Activated CD8-positive, alpha-beta T cell treated with anti-CD3 and anti-CD28 coated beads for 36 hours (primary cell): ENCODE measurements around the gene PLEKHA4. TPM values are rescaled to one million over a fixed set of nuclear protein-coding genes. Genes with fewer than 3 reads are reported as not detected.
"Not testable (repeated sequence)": the region's sequence is repeated elsewhere in the genome, so short reads cannot be mapped to it uniquely, and the experiment has no call there.

Experiments used
- ATAC-seq: fragments of 200-7000 bp; cut with Tn5 transposase; one replicate; pipeline ENCODE4 v1.10.0; 2021; ENCODE audit warnings: mild to moderate bottlenecking, moderate library complexity
- CTCF ChIA-PET: fragments of 350-600 bp; sonication (Branson Sonifier 250); formaldehyde crosslinking; loops from one replicate; lab custom pipeline; 2021; ENCODE audit warnings: antibody characterized with exemption; lab: Charles Lee
- POLR2A ChIA-PET: fragments of 350-600 bp; sonication (Branson Sonifier 250); formaldehyde crosslinking; loops from one replicate; lab custom pipeline; 2021; ENCODE audit warnings: antibody characterized with exemption; lab: Charles Lee
- DNase-seq: peaks from one replicate; pipeline ENCODE4 v3.0.0-alpha.2; 2020
- H3K27ac Mint-ChIP-seq: one replicate; pipeline ENCODE4 v1.8.0; 2021; ENCODE audit warnings: mild to moderate bottlenecking, mixed read lengths
- H3K27me3 Mint-ChIP-seq: one replicate; pipeline ENCODE4 v1.8.0; 2021; ENCODE audit warnings: mixed read lengths
- H3K36me3 Mint-ChIP-seq: one replicate; pipeline ENCODE4 v1.8.0; 2021; ENCODE audit warnings: low read depth, mixed read lengths
- H3K4me1 Mint-ChIP-seq: one replicate; pipeline ENCODE4 v1.8.0; 2021; ENCODE audit warnings: low read depth, mixed read lengths
- H3K4me3 Mint-ChIP-seq: one replicate; pipeline ENCODE4 v1.8.0; 2021; ENCODE audit warnings: mild to moderate bottlenecking, moderate library complexity, mixed read lengths
- H3K9me3 Mint-ChIP-seq: one replicate; pipeline ENCODE4 v1.8.0; 2021; ENCODE audit warnings: mixed read lengths
- CTCF ChIP-seq: fragments of 200-600 bp; IDR thresholded peaks from one replicate; pipeline ENCODE4 v1.8.0; 2022; ENCODE audit warnings: antibody characterized with exemption, mild to moderate bottlenecking
- intact Hi-C: fragments of 100-400 bp; cut with micrococcal nuclease; formaldehyde crosslinking; loops from one replicate; pipeline ENCODE4 v1.10.0; 2022
- total RNA-seq, 2 experiments: library from RNA; stranded (reverse); gene quantifications; one replicate each; pipeline ENCODE4 v1.2.3, GENCODE V29; 2021

Gene PLEKHA4
- total RNA-seq, 2 experiments from 2014 or later = 9.4 to 9.7 TPM

GRCh38 chr19:48887861-48888612 is 19.6 kb upstream of the PLEKHA4 start:
- H3K9me3 Mint-ChIP-seq = no peaks in the 10 kb centered on the region
- no peak overlapping the region for H3K4me3 Mint-ChIP-seq
- DNase-seq (no peak), ATAC-seq (no peak)
- no peak for TF ChIP-seq CTCF
- H3K36me3 Mint-ChIP-seq = no peaks in the 10 kb centered on the region
- H3K27me3 Mint-ChIP-seq = peaks cover 7% of the 10 kb centered on the region
- POLR2A ChIA-PET = interaction anchor here (1.0 kb wide), 1 partner anchor 9 kb away, joined by 4 read pairs; no protein-coding TSS in a partner anchor
- H3K4me1 Mint-ChIP-seq = no peaks in the 10 kb centered on the region
- CTCF ChIA-PET = interaction anchor here (0.9 to 1.0 kb wide), 2 partner anchors 83 to 105 kb away, joined by 3 to 4 read pairs; partner anchors contain the start of genes GYS1 and RUVBL2
- intact Hi-C loops = no loop called here
- no peak overlapping the region for H3K27ac Mint-ChIP-seq

- Mint-ChIP-seq H3K36me3 (peaks cover under 1% of the 10 kb centered on the region), H3K27me3 (no peaks in the 10 kb centered on the region), H3K9me3 (no peaks in the 10 kb centered on the region), H3K4me1 (peaks cover 1% of the 10 kb centered on the region), H3K27ac (no peak overlapping the region), H3K4me3 (no peak overlapping the region)
- DNase-seq = no peak
- POLR2A ChIA-PET = no interaction called here
- CTCF ChIA-PET = no interaction called here
- intact Hi-C loops = no loop called here
- no peak for ATAC-seq
- no peak for TF ChIP-seq CTCF
These were observed 15.3 kb upstream of the PLEKHA4 start for GRCh38 chr19:48883726-48884125.

GRCh38 chr19:48881741-48882657 is 13.6 kb upstream of the PLEKHA4 start:
- CTCF ChIA-PET = interaction anchor here (1.3 kb wide), 2 partner anchors 40 to 89 kb away, joined by 3 to 6 read pairs; no protein-coding TSS in a partner anchor
- Mint-ChIP-seq H3K9me3 (no peaks in the 10 kb centered on the region), H3K27ac (no peak overlapping the region)

GRCh38 chr19:48879696-48880095 is 11.3 kb upstream of the PLEKHA4 start:
- not testable (repeated sequence) for H3K4me3 Mint-ChIP-seq, DNase-seq, ATAC-seq, H3K9me3 Mint-ChIP-seq, H3K27ac Mint-ChIP-seq, H3K27me3 Mint-ChIP-seq
- H3K4me1 Mint-ChIP-seq = peaks cover 24% of the 10 kb centered on the region
- CTCF ChIA-PET = interaction anchor here (1.0 kb wide), 1 partner anchor 37 kb away, joined by 3 read pairs; no protein-coding TSS in a partner anchor
- intact Hi-C loops = loop anchor here (10.0 kb wide), 2 partner anchors 85 to 245 kb away; partner anchors contain the start of genes DBP and FTL
- POLR2A ChIA-PET = interaction anchor here (0.5 to 1.8 kb wide), 6 partner anchors 9 to 262 kb away, joined by 3 to 6 read pairs (median 4); no protein-coding TSS in a partner anchor
- H3K36me3 Mint-ChIP-seq = peaks cover 34% of the 10 kb centered on the region

More at GRCh38 chr19:48881741-48882657, 13.6 kb upstream of the PLEKHA4 start:
- intact Hi-C loops = no loop called here
- ATAC-seq (peak; percentile 83), DNase-seq (peak; percentile 26)
- H3K27me3 Mint-ChIP-seq = no peaks in the 10 kb centered on the region
- H3K4me1 Mint-ChIP-seq = peaks cover 11% of the 10 kb centered on the region
- no peak for TF ChIP-seq CTCF
- peaks cover 16% of the 10 kb centered on the region for H3K36me3 Mint-ChIP-seq
- no peak overlapping the region for H3K4me3 Mint-ChIP-seq
- POLR2A ChIA-PET = interaction anchor here (0.8 to 1.8 kb wide), 3 partner anchors 9 to 89 kb away, joined by 3 to 4 read pairs (median 3); no protein-coding TSS in a partner anchor
